ENCODE data around the gene ELOVL6.

DNA sequence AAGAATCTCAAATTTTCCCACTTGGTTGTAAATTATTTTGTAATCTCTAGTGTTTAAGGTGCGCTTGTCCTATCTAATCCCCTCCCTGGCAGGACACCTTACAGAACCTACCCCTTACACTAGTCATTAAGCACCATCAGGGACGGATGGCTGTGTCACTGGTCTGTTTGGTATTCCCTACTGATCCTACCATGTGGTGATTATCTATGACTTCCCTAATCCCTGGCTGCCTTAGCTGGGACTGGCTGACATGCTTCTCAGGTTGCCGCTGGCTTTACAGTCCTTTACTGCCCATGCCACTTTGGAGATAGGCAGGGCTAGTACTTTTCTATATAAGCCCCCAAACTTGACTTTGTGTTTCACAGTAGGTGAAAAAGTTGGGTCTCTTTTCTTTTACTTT is 58.6 kb downstream of the ELOVL6 start:
- TF ChIP-seq EZH2 (IDR thresholded peaks at IDR 0.05; ENCODE audit: low read length, missing control alignments), result no peak
- TF ChIP-seq, protein P1, sequence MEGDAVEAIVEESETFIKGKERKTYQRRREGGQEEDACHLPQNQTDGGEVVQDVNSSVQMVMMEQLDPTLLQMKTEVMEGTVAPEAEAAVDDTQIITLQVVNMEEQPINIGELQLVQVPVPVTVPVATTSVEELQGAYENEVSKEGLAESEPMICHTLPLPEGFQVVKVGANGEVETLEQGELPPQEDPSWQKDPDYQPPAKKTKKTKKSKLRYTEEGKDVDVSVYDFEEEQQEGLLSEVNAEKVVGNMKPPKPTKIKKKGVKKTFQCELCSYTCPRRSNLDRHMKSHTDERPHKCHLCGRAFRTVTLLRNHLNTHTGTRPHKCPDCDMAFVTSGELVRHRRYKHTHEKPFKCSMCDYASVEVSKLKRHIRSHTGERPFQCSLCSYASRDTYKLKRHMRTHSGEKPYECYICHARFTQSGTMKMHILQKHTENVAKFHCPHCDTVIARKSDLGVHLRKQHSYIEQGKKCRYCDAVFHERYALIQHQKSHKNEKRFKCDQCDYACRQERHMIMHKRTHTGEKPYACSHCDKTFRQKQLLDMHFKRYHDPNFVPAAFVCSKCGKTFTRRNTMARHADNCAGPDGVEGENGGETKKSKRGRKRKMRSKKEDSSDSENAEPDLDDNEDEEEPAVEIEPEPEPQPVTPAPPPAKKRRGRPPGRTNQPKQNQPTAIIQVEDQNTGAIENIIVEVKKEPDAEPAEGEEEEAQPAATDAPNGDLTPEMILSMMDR (conservative IDR thresholded peaks at IDR 0.05 in 1 of 2, IDR thresholded peaks at IDR 0.05 in 1 of 2; ENCODE audit: low read depth in 1 of 2, low read length in 2 of 2), result no peak
